ENCODE data around the gene STEAP3.

STEAP3 gene

GRCh38 chr2:119248311-119248710 is 24.7 kb downstream of the STEAP3 start:
- no peak for DNase-seq

DNA sequence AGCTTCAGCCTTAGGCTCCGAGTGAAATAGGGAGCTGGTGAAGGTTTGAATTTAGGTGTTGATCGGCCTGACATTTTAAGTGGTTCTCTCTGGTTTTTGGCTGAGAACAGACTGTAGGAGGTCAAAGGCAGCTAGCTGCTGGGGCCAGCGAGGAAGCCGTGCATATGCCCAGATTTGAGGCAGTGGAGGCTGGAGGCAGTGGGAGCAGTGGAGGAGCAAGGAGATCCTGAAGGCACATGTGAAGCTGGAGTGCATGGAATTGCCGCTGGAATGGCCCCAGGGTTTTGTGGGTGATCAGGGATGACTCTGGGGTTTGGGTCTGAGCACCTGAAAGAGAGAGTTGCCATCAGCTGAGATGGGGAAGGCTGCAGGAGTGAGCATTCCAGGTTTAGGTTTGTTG is 25.1 kb downstream of the STEAP3 start:
- DNase-seq: no peak

GRCh38 chr2:119249311-119249710 is 25.7 kb downstream of the STEAP3 start:
- no peak for DNase-seq

- DNase-seq: no peak
These were observed 26.5 kb downstream of the STEAP3 start for GRCh38 chr2:119249855-119250717.

DNA sequence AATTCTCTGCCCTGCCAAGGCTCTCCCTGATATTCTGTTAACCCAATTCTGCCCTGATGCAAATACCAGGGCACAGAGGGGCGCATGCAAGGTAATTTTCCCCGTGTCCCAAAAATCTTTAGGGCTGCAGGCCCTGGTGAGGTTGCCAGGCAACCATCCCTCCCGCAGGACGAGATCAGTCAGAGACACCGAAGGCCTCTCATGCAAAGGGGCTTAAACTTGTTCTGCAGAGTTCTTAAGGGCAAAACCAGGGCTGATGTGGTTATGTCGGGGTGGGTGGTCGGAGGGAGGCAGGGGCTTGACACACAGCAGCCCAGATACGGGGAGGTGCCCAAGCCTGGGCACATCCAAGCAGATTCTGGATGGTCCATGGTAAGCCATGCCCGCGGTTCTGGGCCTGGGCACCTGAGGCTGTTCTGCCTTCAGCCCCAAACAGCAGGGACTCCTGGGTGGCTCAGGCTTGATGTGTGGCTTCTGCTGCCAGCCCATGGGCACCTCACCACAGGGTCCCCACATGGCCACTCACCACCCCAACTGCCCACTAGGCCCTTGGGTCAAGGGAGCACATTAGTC is 27.2 kb downstream of the STEAP3 start:
- DNase-seq: no peak

DNA sequence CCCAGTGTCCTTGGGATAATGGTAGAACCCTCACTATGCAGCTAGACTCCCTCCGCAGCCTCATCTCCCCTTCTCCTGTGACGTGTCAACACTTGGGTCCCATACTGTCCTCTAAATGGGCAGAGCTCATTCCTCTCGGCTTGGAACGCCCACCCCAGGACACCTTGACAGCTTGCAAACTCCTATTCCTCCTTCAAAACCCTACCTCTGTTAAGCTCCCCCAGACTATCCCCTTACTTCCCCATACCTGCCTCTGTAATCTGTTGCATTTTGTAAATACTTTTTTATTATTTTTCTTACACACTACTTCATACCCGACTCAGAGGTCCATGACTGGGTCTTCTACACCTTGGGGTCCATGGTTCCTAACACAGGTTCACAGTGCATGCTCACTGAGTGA is 28.0 kb downstream of the STEAP3 start:
- DNase-seq: no peak

DNA sequence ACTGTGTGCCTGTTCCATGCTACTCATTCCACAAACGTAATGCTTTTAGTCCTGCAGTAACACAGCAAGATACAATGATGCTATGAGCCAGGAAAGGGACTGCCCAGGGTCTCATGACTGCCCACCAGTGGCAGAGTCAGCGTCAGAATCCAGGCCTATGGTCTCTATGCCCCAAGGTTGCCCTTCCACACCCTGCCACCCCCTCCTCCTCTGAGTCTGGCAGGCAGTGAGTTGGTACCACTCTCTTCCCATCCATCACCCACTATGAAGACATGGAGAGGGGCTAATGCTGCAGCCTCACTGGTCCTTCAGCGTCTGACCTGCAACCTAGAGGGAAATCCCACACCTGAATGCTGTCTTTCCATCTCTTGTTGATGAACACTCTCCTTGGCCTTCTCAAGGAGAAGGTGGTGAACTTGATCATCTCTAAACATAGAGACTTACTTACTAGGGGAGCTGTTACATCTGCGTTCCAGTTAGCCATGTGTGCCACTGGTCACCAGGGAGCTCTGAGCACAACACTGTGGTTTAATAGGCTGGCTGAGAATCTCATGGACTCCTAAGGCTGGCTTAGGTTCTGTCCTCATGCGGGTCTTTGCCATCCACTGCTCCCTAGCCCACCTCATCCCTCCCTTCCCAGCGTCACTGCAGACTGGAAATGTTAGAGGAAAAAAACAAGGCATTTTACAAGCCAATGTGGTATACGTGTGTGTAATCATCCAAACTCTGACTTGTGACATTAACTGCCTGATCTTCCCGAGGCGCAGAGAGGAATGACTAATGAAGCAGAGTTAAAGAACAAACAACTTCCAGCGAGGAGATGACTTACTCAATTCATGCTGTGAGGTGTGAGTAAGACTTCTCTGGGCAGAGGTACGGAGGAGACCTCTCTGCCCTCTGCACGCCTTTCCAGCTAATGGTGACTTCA is 28.8 kb downstream of the STEAP3 start:
- DNase-seq: no peak

GRCh38 chr2:119253114-119253702 is 29.6 kb downstream of the STEAP3 start:
- no peak for DNase-seq

GRCh38 chr2:119253760-119254600 is 30.3 kb downstream of the STEAP3 start:
- no peak for DNase-seq

DNA sequence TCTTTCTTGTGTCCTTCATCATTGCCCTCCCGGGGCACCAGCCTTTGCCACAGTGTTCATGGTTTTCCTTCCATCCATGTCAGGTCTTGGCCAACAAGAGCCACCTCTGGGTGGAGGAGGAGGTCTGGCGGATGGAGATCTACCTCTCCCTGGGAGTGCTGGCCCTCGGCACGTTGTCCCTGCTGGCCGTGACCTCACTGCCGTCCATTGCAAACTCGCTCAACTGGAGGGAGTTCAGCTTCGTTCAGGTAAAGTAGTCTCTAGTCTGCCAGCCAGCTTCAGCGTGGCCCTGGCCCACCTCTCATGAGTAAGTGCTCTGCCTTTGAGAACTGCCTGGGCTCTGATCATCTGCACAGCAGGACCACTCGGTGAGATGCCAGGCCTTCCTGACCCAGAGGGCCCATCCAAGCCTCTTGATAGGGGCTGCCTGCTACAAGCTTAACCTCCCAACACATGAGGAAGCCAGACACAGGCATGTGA is 31.0 kb downstream of the STEAP3 start:
- DNase-seq: no peak

DNA sequence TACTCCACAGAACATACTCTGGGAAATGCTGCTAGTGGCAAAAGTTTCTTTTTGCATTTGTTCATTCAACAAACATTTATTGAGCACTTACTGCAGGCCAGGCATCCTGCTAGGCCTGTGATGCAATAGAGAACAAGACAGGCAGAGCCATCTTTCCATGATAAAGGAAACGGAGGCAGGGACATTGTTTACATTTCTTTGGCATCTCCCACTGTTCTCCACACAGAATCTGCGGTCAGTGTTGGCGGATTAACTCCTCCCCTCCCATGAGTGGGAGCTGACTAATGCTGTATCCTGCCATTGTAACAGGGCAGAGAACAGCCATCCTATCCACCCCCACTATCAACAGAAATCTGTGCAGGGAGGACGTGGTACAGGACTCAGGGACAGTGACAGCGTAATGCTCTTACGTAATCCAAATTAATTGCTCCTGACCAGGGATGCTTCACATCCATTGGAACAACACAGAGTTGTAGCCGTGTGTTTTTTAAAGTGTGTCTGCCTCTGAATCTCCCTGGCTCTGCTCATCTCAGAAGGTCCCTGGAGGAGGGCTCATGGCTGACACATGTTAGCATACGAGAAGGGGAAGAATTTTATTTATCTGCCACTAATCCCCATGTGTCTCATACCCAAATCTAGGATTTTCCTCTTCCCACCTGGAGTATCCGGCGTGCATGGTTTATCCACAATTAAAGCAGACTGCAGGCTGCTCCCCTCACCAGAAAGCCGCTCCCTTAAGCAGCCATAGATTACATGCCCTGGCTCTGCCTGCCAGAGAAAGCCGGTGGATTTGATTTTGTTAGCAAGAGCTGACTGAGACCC is 32.3 kb downstream of the STEAP3 start:
- no peak for DNase-seq

- no peak for DNase-seq
These were observed 32.9 kb downstream of the STEAP3 start for GRCh38 chr2:119256582-119256921.

DNA sequence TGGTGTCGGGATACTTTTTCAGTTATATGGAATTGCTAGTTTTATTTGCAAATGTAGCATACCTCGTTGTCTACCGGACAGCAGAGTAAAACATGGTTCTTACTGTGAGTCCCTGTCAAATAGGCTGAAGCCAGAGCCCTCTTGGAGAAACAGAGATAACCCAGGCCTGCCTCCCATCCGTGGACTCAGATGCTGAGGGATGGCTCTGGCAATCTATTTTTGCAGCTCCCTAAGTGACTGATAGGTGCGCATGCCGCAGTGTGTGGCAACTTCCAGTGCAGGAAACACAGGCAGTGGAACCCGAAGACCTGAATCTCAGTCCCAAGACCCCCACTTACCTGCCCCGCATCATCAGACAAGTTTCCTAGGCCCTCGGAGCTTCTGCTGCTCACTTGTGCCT is 33.6 kb downstream of the STEAP3 start:
- no peak for DNase-seq

DNA sequence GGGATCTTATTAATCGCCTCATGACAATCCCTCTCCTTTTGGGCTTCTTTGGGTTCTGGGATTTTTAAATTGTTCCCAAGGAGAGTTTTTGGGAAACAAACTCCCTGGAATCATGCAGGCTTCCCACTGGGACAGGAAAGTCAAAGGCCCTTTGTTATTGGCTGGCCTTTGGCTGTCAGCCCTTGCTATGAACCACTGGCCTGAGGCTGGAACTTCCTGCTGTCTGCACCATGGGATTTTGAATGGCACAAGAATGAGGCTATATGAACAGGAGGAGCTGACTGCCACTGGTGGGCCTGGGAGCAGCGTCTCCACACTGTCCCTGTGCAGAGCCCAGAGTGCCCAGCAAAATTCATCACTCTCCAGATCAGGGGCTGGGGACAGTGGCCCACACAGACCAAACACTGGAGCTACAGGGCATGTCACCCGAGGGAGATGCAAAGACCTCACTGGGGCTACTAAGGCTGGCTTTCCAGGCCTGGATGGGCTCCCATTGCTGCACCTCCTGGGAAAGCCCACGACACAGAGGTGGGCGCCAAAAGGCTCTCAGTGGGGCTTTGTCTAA is 35.7 kb downstream of the STEAP3 start:
- DNase-seq: no peak

- no peak for DNase-seq
These were observed 37.2 kb downstream of the STEAP3 start for GRCh38 chr2:119260646-119261492.

- DNase-seq: no peak
These were observed 38.0 kb downstream of the STEAP3 start for GRCh38 chr2:119261493-119262225.

DNA sequence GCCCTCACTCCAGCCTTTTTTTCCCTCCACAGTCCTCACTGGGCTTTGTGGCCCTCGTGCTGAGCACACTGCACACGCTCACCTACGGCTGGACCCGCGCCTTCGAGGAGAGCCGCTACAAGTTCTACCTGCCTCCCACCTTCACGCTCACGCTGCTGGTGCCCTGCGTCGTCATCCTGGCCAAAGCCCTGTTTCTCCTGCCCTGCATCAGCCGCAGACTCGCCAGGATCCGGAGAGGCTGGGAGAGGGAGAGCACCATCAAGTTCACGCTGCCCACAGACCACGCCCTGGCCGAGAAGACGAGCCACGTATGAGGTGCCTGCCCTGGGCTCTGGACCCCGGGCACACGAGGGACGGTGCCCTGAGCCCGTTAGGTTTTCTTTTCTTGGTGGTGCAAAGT is 39.4 kb downstream of the STEAP3 start:
- no peak for DNase-seq

- no peak for DNase-seq
These were observed 40.0 kb downstream of the STEAP3 start for GRCh38 chr2:119263656-119264055.

All from NCI-H187 (cell line).